Adipose tissue (tissue), 3 donors: ENCODE measurements around the gene PRKAG2. TPM values are rescaled to one million over a fixed set of nuclear protein-coding genes. Genes with fewer than 3 reads are reported as not detected.

Experiments
- H3K27ac ChIP-seq: one replicate; pipeline ENCODE4 v1.5.1; 2013; ENCODE audit warnings: low read depth, low read length
- WGBS, 3 donors: extraction: QIAGEN DNeasy Blood & Tissue Kit; methylation state at CpG; one replicate each; pipeline ENCODE4 v1.1.7; 2013; 5-methylcytosine and 5-hydroxymethylcytosine counted together
- polyA plus RNA-seq, 3 donors: library from polyadenylated mRNA; stranded (reverse); fragments of 200-250 nt; gene quantifications; one replicate each; pipeline ENCODE4 v1.2.3, GENCODE V29; 2013
- donor health status: healthy with polysubstance abuse.
- donor health status: Bipolar disorder and iron deficiency.
- donor health status: healthy.

The PRKAG2 gene
- polyA plus RNA-seq, 3 donors = 8.1 to 23.1 (median 22.2) TPM

- WGBS, 3 donors = 85 to 90% (median 89%) methylated on average over 13 to 14 of the region's 14 CpGs
- H3K27ac ChIP-seq = no peak overlapping the region
These were observed 193.9 kb downstream of the PRKAG2 start for GRCh38 chr7:151682831-151683614.

- 83 to 93% (median 88%) methylated on average over 3 of the region's 3 CpGs for WGBS, 3 donors
- no peak overlapping the region for H3K27ac ChIP-seq
These were observed 195.2 kb downstream of the PRKAG2 start for GRCh38 chr7:151681726-151682125.

GRCh38 chr7:151680810-151681209, 196.1 kb downstream of the PRKAG2 start:
- H3K27ac ChIP-seq = no peak overlapping the region
- 76 to 78% (median 78%) methylated on average over 7 of the region's 7 CpGs for WGBS, 3 donors

GRCh38 chr7:151679881-151680612, 196.9 kb downstream of the PRKAG2 start:
- H3K27ac ChIP-seq = no peak overlapping the region
- WGBS, 3 donors = 78 to 89% (median 82%) methylated on average over 11 of the region's 11 CpGs

DNA sequence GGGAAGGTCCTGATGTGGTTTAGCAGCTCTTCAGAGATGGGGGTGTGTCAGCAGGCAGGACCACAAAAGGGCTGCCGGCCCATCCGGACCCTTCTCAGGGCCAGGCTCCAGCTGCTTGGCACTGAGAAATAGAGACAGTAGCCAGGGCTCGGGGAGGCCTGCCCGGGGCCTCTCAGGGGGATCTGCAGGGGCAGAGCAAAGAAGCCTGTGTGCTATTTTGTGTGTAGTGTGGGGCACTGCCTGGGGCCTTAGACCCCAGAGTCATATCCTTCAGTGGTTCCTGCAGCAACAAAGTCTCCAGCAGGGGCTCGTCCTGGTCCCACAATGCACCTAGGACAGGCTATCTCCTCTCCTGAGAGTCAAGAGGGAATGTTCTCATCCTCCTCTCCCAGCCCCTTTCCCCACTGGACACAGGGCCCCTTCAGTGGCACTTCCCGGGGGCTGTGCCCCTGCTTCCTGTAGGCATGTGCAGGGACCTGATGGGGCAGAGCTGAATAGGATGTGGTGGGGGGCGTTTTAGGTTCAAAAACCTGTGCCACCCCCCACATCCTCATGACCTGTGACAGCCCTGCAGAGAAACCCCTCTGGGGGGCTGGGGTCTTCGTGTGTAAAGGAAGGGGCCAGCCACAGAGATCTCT, 197.7 kb downstream of the PRKAG2 start:
- no peak overlapping the region for H3K27ac ChIP-seq
- WGBS, 3 donors = 37 to 66% (median 37%) methylated on average over 8 of the region's 8 CpGs

DNA sequence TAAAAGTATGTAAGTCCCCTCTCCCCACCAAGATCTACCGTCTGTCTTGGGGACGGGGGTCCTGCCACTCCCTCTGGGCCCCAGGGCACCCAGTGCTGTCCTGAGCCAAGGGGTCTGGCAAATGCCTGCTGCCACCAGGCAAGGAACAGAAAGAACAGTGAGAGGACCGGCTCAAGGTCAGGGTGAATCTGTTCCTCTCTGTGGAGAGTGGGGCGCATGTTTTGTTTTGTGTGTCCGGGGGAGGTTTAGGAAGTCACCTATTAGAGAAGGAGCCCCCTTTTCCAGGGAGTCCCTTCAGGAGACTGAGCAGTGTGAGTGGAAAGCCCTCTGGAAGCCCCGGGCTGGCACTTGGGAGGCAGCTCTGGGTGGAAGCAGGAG, 198.7 kb downstream of the PRKAG2 start:
- WGBS, 3 donors = 91 to 95% (median 92%) methylated on average over 6 of the region's 6 CpGs
- no peak overlapping the region for H3K27ac ChIP-seq

GRCh38 chr7:151677581-151678226, 199.2 kb downstream of the PRKAG2 start:
- 51 to 62% (median 57%) methylated on average over 14 of the region's 14 CpGs for WGBS, 3 donors

GRCh38 chr7:151676759-151677158, 200.2 kb downstream of the PRKAG2 start:
- no peak overlapping the region for H3K27ac ChIP-seq

More at GRCh38 chr7:151677581-151678226, 199.2 kb downstream of the PRKAG2 start:
- H3K27ac ChIP-seq = no peak overlapping the region

DNA sequence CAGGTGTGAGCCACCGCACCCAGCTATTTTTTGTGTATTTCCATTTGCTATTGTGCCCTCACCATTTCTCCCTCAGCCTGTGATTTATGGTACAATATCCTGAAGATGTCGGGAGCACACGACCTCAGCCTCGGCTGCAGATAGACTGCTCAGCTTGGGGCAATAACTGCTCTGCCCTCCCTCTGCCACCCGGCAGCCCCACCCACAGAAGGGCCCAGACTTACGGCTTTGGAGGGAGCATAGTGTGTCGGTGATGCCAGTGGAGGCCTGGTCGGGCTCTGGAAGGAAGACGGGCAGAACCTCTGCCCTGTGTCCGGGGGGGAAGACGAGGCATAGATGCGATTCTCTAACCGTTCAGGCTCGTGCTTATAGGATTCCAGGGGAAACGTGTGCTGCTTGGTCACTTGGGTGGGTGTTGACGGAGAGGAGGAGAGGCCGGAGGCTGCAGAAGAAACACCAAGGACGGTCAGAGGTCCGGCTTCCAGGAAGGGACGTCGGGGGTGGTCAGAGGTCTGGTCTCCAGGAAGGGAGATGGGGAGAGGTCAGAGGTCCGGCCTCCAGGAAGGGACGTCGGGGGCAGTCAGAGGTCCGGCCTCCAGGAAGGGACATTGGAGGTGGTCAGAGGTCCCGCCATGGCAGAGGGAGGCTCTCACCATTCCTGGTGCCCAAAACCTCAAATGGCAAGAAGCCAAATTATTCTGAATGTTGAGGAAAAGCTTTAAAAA, 201.6 kb downstream of the PRKAG2 start:
- H3K27ac ChIP-seq = no peak overlapping the region
- 92 to 93% (median 92%) methylated on average over 26 of the region's 26 CpGs for WGBS, 3 donors

More at GRCh38 chr7:151676759-151677158, 200.2 kb downstream of the PRKAG2 start:
- 81 to 90% (median 83%) methylated on average over 11 of the region's 11 CpGs for WGBS, 3 donors

DNA sequence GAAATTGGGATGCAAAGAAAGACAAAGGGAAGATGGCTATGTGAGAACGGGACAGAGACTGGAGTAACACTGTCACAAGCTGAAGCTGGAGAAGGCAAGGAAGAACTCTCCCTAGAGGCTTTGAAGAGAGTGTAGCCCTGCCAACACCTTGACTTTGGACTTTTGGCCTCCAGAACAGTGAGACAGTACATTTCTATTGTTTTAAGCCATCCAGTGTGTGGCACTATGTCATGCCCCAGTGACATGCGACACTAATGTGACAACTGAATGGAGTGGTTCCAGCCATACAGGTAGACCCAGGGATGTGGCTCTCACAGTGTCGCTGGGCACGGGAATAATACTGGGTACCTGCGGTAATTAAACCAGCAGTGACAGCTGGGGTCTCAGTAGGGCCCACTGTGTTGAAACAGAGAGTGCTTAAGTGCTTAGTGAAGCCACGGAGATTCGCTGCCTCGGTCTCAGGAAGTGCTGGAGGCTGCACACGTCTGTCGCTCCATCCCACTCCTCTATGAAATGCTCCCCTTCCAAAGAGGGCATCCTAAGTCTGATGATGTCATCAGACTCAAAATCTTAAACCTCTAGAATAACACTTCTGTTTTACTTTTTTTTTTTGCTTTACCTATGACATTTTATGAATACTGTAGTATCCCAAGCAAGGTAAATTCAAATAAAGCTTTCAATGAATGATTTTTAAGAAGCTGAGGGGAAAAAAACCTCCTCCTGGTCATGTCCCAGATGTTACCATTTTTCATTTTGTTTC, 202.6 kb downstream of the PRKAG2 start:
- no peak overlapping the region for H3K27ac ChIP-seq
- 96 to 97% (median 96%) methylated on average over 10 of the region's 10 CpGs for WGBS, 3 donors

GRCh38 chr7:151673216-151673615, 203.7 kb downstream of the PRKAG2 start:
- no peak overlapping the region for H3K27ac ChIP-seq
- 41 to 82% (median 77%) methylated on average over 9 of the region's 9 CpGs for WGBS, 3 donors

GRCh38 chr7:151672716-151673115, 204.2 kb downstream of the PRKAG2 start:
- no peak overlapping the region for H3K27ac ChIP-seq
- WGBS, 3 donors = 28 to 55% (median 51%) methylated on average over 9 of the region's 9 CpGs

GRCh38 chr7:151671514-151671913, 205.4 kb downstream of the PRKAG2 start:
- no peak overlapping the region for H3K27ac ChIP-seq
- WGBS, 3 donors = 62 to 88% (median 87%) methylated on average over 2 of the region's 2 CpGs

DNA sequence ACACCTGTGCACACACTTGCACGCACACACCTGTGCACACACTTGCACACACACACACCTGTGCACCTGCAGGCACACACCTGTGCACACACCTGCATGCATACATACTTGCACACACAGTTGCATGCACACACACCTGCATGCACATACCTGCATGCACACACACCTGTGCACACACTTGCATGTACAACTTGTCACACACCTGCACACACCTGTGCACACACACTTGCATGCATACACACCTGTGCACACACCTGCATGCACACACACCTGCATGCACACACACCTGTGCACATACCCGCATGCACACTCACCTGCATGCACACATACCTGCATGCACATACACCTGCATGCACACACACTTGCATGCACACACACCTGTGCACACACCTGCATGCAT, 207.2 kb downstream of the PRKAG2 start:
- WGBS, 3 donors = 69 to 100% (median 96%) methylated on average over 2 of the region's 2 CpGs
- H3K27ac ChIP-seq = no peak overlapping the region

DNA sequence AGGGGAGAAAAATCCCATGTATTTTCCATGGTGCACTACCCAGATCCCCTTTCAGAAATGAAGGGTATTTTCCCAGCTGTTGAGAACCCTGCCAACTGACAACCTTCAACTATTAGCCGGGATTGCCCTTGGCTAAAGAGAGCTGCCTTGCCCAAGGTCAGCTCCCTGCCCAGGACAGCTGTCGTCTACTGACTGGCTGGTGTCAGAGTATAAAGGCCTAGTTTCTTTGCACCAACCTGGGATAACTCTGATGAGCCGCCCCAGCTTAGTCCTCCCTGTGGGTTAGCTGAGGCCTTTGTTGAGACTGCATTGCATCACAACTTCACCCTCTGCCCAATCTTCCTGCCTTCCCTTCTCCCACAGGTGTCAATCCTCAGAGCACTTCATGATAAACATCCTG, 210.0 kb downstream of the PRKAG2 start:
- 59 to 95% (median 92%) methylated on average over 3 of the region's 3 CpGs for WGBS, 3 donors
- H3K27ac ChIP-seq = no peak overlapping the region

DNA sequence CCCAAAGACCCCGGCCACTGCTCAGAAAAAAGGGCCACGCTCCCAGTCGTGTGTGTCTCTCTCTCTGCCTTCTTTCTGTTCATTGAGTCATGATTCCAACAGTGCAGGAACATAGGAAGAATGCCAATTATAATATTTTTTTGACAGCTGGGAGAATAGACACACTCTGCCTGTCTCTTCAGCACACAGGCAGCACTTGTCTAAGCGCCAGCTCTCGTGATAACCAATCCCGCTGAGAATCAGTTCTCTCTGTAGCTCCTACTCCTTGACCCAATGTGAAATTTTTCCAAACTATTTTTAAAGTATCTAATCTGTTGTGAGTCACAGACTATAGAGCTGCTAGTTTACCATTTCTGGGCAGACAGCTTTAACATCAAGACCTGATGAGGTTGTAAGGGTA, 211.5 kb downstream of the PRKAG2 start:
- no peak overlapping the region for H3K27ac ChIP-seq
- WGBS, 3 donors = 49 to 70% (median 51%) methylated on average over 6 of the region's 6 CpGs

- H3K27ac ChIP-seq = no peak overlapping the region
- 96 to 98% (median 97%) methylated on average over 3 of the region's 3 CpGs for WGBS, 3 donors
These were observed 212.6 kb downstream of the PRKAG2 start for GRCh38 chr7:151664268-151664667.
